Ureter (tissue), 1 donor: Measurements from ENCODE around the gene NARF. TPM values are rescaled to one million over a fixed set of nuclear protein-coding genes. Genes with fewer than 3 reads are reported as not detected.
"Not testable (repeated sequence)": the region's sequence is repeated elsewhere in the genome, so short reads cannot be mapped to it uniquely, and the experiment has no call there.

ENCODE experiments used
- DNase-seq: peaks from one replicate; pipeline ENCODE4 v3.0.0-alpha.2; 2020; ENCODE audit warnings: low spot score
- total RNA-seq: library from RNA; stranded (reverse); gene quantifications from one replicate; pipeline ENCODE4 v1.2.4, GENCODE V29; 2023
- donor health status: DM: yes; HTN: yes; CAD: no.

NARF gene
- total RNA-seq, 1 donor from 2014 or later: 48.2 TPM

GRCh38 chr17:82496529-82497434, 38.2 kb downstream of the NARF start:
- DNase-seq: peak; percentile 97

DNA sequence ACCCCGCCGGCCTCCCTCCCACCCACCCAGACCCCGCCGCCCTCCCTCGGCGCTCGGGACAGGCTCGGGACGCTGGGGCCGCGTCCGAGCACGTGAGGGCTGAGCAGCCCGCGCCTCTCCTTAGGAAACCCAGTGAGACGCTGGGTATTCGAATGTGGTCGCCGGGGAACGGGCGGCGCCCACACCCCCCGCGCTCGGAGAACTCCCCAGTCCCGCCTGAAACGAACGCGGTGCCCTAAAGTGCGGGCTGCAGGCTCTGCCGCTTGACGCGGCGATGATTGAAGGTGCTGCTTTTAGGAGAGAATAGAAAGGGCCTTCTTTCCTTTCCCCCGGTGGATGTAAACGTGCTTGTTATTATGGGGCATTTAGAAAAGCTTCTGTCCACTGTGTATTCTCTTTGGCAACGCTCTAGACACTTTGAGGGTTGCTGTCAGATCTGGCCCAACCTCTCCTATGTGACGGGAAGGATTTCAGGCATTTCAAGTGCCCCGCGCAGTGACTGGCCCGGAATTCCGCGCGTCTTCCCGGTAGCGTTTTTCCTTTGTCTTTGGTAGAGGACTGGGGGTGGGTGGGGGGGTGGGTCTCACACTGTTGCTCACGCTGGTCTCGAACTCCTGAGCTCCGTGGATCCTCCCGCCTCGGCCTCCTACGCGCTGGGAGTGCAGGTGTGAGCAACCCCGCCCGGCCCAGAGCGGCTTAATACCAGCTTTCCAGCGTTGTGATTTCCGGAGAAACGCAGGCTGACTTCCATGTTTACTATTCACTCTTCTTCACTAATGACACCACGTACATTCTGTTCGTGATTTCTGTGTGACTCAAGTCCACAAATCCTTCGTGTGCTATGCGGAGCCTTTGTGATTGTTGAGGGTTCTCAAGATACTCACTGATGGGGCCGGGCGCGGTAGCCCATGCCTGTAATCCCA, 39.2 kb downstream of the NARF start:
- DNase-seq: no peak

- no peak for DNase-seq
Measured at GRCh38 chr17:82502207-82502606, 43.7 kb downstream of the NARF start.

GRCh38 chr17:82503094-82503727, 44.7 kb downstream of the NARF start:
- DNase-seq: no peak

DNA sequence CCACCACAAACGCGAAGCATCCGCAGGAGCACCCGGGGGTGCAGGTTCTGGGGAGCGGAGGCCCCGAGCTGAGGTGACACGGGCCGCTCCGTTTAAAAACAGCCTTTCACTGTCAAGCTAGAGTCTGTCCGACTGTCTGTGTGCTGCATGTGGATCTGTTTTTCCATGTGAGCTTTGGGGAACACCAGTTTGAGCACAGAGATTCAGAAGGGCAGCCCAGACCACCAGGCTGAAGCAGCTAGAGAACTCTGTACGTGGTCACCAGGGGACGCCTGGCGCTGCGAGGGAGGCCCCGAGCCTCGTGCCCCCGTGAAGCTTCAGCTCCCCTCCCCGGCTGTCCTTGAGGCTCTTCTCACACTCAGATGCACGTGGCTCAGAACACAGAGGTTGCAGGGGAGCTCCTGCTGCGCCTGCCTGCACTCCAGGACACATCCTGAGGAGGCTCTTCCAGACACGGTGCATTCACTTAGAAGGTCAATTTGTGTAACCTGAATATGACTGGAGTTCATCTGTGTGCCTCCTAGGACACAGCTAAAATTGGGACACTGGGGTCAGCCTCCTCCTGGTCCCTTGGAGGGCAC, 45.3 kb downstream of the NARF start:
- no peak for DNase-seq

GRCh38 chr17:82505296-82505695, 46.8 kb downstream of the NARF start:
- no peak for DNase-seq

DNA sequence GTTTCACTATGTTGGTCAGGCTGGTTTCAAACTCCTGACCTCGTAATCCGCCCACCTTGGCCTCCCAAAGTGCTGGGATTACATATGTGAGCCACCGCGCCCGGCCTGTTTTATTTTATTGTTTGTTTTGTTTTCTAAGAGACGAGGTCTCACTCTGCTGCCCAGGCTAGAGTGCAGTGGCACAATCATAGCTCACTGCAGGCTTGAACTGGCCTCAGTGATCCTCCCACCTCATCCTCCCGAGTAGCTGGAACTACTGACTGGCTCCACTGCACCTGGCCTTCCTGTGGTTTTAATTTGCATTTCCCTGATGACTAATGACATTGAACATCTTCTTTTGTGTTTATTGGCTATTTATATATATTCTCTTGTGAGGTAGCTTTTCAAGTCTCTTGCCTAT, 47.9 kb downstream of the NARF start:
- DNase-seq: not testable (repeated sequence)

- no peak for DNase-seq
Measured at GRCh38 chr17:82507631-82508175, 49.2 kb downstream of the NARF start.

DNA sequence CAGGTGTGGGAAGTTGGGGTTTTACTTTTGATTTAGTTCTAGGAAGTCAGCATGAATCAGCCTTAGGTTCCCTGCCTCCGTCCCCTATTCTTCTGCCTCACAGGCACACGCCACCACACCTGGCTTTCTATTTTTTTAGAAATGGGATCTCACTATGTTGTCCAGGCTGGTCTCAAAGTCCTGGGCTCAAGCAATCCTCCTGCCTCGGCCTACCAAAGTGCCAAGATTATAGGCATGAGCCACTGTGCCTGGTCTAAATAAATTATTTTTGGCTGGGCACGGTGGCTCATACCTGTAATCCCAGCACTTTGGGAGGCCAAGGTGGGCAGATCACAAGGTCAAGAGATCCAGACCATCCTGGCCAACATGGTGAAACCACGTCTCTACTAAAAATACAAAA, 53.1 kb downstream of the NARF start:
- DNase-seq: not testable (repeated sequence)

DNA sequence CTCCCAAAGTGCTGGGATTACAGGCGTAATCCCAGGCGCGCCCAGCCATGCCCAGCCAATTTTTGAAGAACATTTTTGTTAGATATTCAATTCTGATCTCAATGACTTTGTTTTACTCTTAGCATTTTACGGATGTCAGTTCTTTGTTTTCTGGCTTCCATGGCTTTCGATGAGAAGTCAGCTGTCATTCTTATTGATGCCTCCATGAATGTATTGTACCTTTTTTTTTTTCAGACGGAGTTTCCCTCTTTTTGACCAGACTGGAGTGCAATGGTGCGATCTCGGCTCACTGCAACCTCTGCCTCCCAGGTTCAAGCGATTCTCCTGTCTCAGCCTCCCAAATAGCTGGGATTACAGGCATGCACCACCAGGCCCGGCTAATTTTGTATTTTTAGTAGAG, 55.3 kb downstream of the NARF start:
- DNase-seq: not testable (repeated sequence)

DNA sequence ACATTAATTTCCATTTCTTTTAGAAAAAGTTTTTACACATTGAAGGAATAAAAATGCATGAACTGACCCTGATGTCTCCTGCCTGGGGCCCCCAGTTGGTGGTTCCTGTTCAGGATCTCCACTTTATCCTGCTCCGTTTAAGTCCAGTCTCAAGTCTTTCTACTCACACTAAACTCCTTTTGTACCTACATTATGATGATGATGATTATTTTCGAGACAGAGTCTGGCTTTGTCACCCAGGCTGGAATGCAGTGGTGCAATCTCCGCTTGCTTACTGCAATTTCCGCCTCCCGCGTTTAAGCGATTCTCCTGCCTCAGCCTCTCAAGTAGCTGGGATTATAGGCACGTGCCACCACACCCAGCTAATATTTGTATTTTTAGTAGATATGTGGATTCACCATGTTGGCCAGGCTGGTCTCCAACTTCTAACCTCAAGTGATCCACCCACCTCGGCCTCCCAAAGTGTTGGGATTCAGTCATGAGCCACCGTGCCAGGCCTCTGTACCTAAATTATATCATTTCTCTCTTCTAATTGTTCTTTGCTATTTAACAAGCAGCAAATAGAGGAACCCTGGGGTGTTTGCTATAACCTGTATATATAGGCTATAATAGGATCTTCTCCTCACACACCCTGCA, 58.8 kb downstream of the NARF start:
- no peak for DNase-seq

- peak; percentile 92 for DNase-seq
Measured at GRCh38 chr17:82518826-82519810, 60.6 kb downstream of the NARF start, which contains the start of gene FOXK2. FOXK2 (plus strand) TSS chr17:82519732; CDS start chr17:82519889, 157 bp downstream.

DNA sequence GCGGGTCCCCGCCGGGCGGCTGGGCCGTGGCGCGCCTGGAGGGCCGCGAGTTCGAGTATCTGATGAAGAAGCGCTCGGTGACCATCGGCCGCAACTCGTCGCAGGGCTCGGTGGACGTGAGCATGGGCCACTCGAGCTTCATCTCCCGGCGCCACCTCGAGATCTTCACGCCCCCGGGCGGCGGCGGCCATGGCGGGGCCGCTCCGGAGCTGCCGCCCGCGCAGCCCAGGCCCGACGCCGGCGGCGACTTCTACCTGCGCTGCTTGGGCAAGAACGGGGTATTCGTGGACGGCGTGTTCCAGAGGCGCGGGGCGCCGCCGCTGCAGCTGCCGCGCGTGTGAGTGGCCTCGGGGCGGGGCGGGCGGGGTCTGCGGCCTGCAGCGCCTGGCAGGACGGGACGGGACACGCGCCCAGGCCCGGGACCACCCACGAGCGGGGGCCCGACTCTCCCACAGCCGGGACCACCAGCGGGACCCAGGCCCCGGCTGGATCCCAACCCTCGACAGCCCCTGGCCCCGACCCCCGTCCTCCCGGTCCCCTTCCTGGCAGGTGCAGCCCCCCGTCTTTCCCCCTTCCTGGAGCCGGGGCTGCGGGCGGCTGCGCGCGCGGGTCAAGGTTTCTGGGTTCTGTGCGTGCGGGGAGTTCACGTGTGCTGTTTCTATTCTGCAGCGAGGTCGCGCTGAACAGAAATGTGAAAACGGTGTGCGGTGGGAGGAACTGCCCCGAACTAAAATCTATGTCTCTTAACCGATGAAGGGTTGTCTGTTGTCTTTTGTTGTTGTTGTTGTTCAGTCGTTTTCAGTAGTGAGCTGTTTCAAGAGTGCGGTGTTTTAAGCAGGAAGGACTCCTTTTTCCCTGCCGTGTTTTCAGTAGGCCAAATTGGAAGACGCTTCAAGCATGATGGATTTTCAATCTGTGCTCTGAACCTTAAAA, 61.7 kb downstream of the NARF start:
- DNase-seq: no peak

DNA sequence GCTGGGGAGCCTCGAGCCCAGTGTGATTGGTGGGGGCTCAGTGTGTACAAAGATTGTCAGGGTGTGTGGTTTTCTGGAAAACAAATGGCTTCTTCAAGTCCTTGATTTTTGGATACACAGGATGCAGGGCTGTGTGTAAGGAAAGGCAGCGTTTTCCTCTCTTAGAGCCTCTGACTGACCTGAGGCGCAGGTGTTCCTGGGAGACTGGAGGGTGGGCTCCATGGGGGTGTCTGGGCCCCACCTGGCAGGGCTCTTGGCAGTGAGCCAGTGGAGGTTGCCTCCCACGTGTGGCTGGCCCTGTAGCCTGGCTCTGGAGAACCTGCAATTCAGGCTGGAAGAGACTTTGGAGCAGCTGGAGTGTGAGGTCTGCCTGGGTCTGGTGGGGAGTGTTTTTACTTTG, 66.0 kb downstream of the NARF start:
- no peak for DNase-seq

- no peak for DNase-seq
Measured at GRCh38 chr17:82525712-82526111, 67.2 kb downstream of the NARF start.

- no peak for DNase-seq
Measured at GRCh38 chr17:82527898-82528297, 69.4 kb downstream of the NARF start.

GRCh38 chr17:82528484-82529265, 70.1 kb downstream of the NARF start:
- peak; percentile 63 for DNase-seq

DNA sequence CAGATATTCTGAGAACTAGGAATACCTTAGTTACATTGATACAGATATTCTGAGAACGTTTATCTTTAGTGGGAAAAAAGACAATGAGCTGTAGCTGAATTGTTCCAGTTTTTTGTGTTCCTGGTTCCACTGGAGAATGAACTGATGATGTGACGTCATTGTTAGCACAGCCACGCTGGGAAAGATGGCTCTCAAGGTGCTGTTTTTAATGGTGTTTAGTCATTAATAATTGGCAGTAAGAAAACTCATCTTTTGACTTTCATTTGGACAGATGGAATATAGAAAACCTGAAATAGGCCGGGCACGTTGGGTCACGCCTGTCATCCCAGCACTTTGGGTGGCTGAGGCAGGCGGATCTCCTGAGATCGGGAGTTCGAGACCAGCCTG, 71.4 kb downstream of the NARF start:
- DNase-seq: no peak
